Karpas-422 (cell line): ENCODE measurements around the gene CXorf38. TPM values are rescaled to one million over a fixed set of nuclear protein-coding genes. Genes with fewer than 3 reads are reported as not detected.

ENCODE experiments used
- DNase-seq: peaks from one replicate; pipeline ENCODE4 v3.0.0-alpha.2; 2015
- H2AFZ ChIP-seq: fragments of 200-600 bp; sonication (generic); 2 replicates; pipeline ENCODE4 v1.6.1; 2014; ENCODE audit warnings: antibody characterized with exemption, low read length, mixed read lengths
- H3K27ac ChIP-seq: fragments of 200-600 bp; sonication (generic); 2 replicates; pipeline ENCODE4 v1.5.1; 2014; ENCODE audit warnings: mild to moderate bottlenecking, low read length, moderate library complexity
- H3K27me3 ChIP-seq: fragments of 200-600 bp; sonication (generic); 2 replicates; pipeline ENCODE4 v1.6.1; 2014; ENCODE audit warnings: low read length, mixed read lengths
- H3K36me3 ChIP-seq: fragments of 200-600 bp; sonication (generic); 2 replicates; pipeline ENCODE4 v1.6.1; 2014; ENCODE audit warnings: low read length, mixed read lengths; ENCODE audit not compliant: insufficient read depth
- H3K4me1 ChIP-seq: fragments of 200-600 bp; sonication (generic); 2 replicates; pipeline ENCODE4 v1.6.1; 2014; ENCODE audit warnings: mild to moderate bottlenecking, low read length, mixed read lengths
- H3K4me2 ChIP-seq: fragments of 200-600 bp; sonication (generic); 2 replicates; pipeline ENCODE4 v1.6.1; 2014; ENCODE audit warnings: low read length, low read depth, mild to moderate bottlenecking; ENCODE audit not compliant: poor library complexity, severe bottlenecking
- H3K4me3 ChIP-seq: fragments of 200-600 bp; sonication (generic); 2 replicates; pipeline ENCODE4 v1.5.1; 2014; ENCODE audit warnings: mild to moderate bottlenecking, antibody characterized with exemption, low read length, mixed read lengths
- H3K79me2 ChIP-seq: fragments of 200-600 bp; sonication (generic); 2 replicates; pipeline ENCODE4 v1.6.1; 2014; ENCODE audit warnings: mild to moderate bottlenecking, low read length, mixed read lengths
- H3K9ac ChIP-seq: fragments of 200-600 bp; sonication (generic); 2 replicates; pipeline ENCODE4 v1.6.0; 2014; ENCODE audit warnings: low read length
- H3K9me2 ChIP-seq: fragments of 200-600 bp; sonication (generic), shearing (Covaris generic); replicated peaks from 2 replicates; pipeline ENCODE4 v1.6.0; 2014; ENCODE audit warnings: mild to moderate bottlenecking, low read length, moderate library complexity; ENCODE audit not compliant: insufficient read depth
- H3K9me3 ChIP-seq: fragments of 300-700, 200-600 bp; sonication (generic); 2 replicates; pipeline ENCODE4 v1.6.1; 2014; ENCODE audit warnings: low read length, mixed read lengths
- H4K20me1 ChIP-seq: fragments of 200-600 bp; sonication (generic); 2 replicates; pipeline ENCODE4 v1.6.1; 2014; ENCODE audit warnings: mild to moderate bottlenecking, antibody characterized with exemption, low read length, low read depth; ENCODE audit not compliant: insufficient read depth
- total RNA-seq: library from RNA; depleted of rRNA; stranded (reverse); fragments of >200 nt; shearing (Covaris generic); gene quantifications from 2 replicates; pipeline ENCODE4 v1.2.3, GENCODE V29; 2014; ENCODE audit warnings: low replicate concordance; rRNA removed

The CXorf38 gene
- total RNA-seq, 1 experiment from 2014 or later, result 22.2 TPM

- no peak overlapping the region for H2AFZ ChIP-seq
- no peaks in the 10 kb centered on the region for H3K9me2 ChIP-seq
Measured at GRCh38 chrX:40578039-40578695, 69.2 kb downstream of the CXorf38 start.

More at GRCh38 chrX:40578039-40578695, 69.2 kb downstream of the CXorf38 start:
- H3K9me3 ChIP-seq, result no peaks in the 10 kb centered on the region
- H3K79me2 ChIP-seq, result peaks cover 21% of the 10 kb centered on the region
- H3K27me3 ChIP-seq, result no peaks in the 10 kb centered on the region
- H3K4me2 ChIP-seq, result no peak overlapping the region
- H3K27ac ChIP-seq, result no peak overlapping the region
- H3K9ac ChIP-seq, result no peak overlapping the region
- H3K36me3 ChIP-seq, result no peaks in the 10 kb centered on the region
- peaks cover 3% of the 10 kb centered on the region; the same call in 1 of the 2 replicates for H4K20me1 ChIP-seq
- H3K4me1 ChIP-seq, result peaks cover 17% of the 10 kb centered on the region
- DNase-seq, result no peak
- no peak overlapping the region for H3K4me3 ChIP-seq

Other genes starting within 250 kb of the CXorf38 start
- 42.0 and 86.1 TPM in 2 replicates for gene ATP6AP2, start 66.6 kb downstream of the CXorf38 start, total RNA-seq
- gene MPC1L, start 24.1 kb downstream of the CXorf38 start, total RNA-seq, result not detected in 2 replicates
- 37.9 and 77.9 TPM in 2 replicates for gene MED14, start 88.0 kb upstream of the CXorf38 start, total RNA-seq